Neural progenitor cell (in vitro differentiated cells): ENCODE results near the gene STK10.

Source experiments
- EZH2 ChIP-seq: fragments of 200-600 bp; sonication (generic); IDR thresholded peaks from 2 replicates; pipeline ENCODE4 v1.6.1; 2017; ENCODE audit warnings: antibody characterized with exemption, mild to moderate bottlenecking, moderate library complexity
- TF ChIP-seq, protein P1 (sequence below): fragments of 200-600 bp; sonication (generic); IDR thresholded peaks from 2 replicates; pipeline ENCODE4 v1.5.1; 2017; ENCODE audit warnings: antibody characterized with exemption, mild to moderate bottlenecking

DNA sequence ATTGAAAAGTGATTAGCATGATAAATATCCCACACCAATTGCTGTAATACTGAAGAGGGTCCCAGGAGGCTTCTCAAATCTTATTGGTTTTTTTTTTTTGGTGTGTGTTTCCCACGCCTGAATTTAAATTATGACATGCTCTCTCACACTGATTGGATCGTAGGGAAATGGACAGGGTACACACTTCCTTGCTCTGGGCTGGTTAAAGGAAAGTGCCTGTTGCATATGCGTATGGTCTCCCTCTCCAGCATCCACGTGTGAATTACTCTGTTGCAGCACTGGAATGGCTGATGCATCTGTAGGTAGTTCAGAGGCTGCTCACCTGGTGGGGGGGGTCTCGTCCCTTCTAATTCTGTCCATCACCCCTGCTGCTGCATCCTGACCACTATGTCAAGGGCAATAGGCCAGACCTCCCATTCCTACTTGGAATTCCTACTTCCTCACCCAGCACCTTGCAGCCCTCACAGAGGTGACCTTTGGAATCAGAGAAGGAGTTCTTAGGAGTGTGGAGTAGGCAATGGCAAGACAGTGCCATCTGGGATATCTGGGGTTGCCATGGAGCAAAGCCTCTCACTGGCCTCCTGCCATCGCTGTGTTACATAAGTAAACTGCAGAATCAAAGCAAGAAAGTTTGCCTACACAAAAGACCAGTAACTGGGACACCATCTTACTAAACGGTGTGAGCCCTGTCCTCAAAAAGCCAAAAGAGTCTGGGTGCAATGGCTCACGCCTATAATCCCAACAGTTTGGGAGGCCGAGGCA, 110.2 kb downstream of the STK10 start:
- no peak for TF ChIP-seq EZH2
- TF ChIP-seq, protein P1, sequence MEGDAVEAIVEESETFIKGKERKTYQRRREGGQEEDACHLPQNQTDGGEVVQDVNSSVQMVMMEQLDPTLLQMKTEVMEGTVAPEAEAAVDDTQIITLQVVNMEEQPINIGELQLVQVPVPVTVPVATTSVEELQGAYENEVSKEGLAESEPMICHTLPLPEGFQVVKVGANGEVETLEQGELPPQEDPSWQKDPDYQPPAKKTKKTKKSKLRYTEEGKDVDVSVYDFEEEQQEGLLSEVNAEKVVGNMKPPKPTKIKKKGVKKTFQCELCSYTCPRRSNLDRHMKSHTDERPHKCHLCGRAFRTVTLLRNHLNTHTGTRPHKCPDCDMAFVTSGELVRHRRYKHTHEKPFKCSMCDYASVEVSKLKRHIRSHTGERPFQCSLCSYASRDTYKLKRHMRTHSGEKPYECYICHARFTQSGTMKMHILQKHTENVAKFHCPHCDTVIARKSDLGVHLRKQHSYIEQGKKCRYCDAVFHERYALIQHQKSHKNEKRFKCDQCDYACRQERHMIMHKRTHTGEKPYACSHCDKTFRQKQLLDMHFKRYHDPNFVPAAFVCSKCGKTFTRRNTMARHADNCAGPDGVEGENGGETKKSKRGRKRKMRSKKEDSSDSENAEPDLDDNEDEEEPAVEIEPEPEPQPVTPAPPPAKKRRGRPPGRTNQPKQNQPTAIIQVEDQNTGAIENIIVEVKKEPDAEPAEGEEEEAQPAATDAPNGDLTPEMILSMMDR = no peak
